ENCODE data around the gene UBE2E3. TPM values are rescaled to one million over a fixed set of nuclear protein-coding genes. Genes with fewer than 3 reads are reported as not detected.
"Not testable (repeated sequence)": the region's sequence is repeated elsewhere in the genome, so short reads cannot be mapped to it uniquely, and the experiment has no call there.

Gene UBE2E3
- total and polyA plus RNA-seq, 4 experiments from 2014 or later, result 25.0 to 55.0 (median 36.1) TPM

- Mint-ChIP-seq H3K27me3 (no peaks in the 10 kb centered on the region), H3K4me3 (no peak overlapping the region), H3K36me3 (no peaks in the 10 kb centered on the region), H3K4me1 (peaks cover 1 to 16% (median 13%) of the 10 kb centered on the region in 4 donors), H3K27ac (no peak overlapping the region), H3K9me3 (peaks cover 0 to 12% (median 1%) of the 10 kb centered on the region in 8 donors)
- Histone ChIP-seq H3K4me3 (ENCODE audit: low read length in 2 of 2) (no peak overlapping the region), H3K36me3 (ENCODE audit: insufficient read depth, low read length) (no peaks in the 10 kb centered on the region), H3K27me3 (ENCODE audit: insufficient read depth, low read length) (no peaks in the 10 kb centered on the region), H3K4me1 (ENCODE audit: insufficient read depth, low read length) (no peaks in the 10 kb centered on the region), H3K27ac (ENCODE audit: low read depth, low read length) (no peak overlapping the region), H3K9me3 (ENCODE audit: control insufficient read depth in 1 of 2, low read length in 2 of 2) (no peaks in the 10 kb centered on the region)
- intact Hi-C loops (cut with micrococcal nuclease), result no loop called here
- ChIA-PET POLR2A (ENCODE audit: partially characterized antibody) (no interaction called here), CTCF (ENCODE audit: partially characterized antibody) (no interaction called here)
- DNase-seq, result no peak
Observed at GRCh38 chr2:181025004-181025403, 44.6 kb downstream of the UBE2E3 start.

DNA sequence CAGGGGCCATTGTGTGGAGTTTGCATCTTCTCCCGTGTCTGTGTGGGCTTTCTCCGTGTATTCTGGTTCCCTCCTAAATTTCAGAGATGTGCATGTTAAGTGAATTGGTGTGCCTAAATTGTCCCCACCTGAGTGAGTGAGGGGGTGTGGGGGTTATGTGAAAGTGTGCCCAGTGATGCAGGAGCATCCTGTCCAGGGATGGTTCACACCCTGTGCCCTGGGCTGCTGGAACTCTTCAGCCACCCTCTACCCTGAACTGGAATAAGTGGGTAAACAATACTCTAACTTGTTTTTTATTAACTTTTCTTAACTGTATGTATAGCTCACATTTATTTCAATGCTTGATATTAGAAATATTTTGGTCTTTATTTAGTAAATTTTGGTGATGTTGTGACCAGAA is 56.0 kb downstream of the UBE2E3 start:
- Mint-ChIP-seq H3K27me3 (no peaks in the 10 kb centered on the region), H3K27ac (no peak overlapping the region), H3K4me1 (peaks cover 8 to 16% (median 13%) of the 10 kb centered on the region in 4 donors), H3K9me3 (no peaks in the 10 kb centered on the region), H3K4me3 (no peak overlapping the region), H3K36me3 (peaks cover 0 to 4% of the 10 kb centered on the region in 2 donors)
- POLR2A ChIA-PET (ENCODE audit: partially characterized antibody), result no interaction called here
- H3K27ac ChIP-seq (ENCODE audit: low read depth, low read length), result no peak overlapping the region
- H3K9me3 ChIP-seq (ENCODE audit: control insufficient read depth in 1 of 2, low read length in 2 of 2), result no peaks in the 10 kb centered on the region
- H3K4me3 ChIP-seq (ENCODE audit: low read length in 2 of 2), result no peak overlapping the region
- no peak for DNase-seq
- no peaks in the 10 kb centered on the region for H3K27me3 ChIP-seq (ENCODE audit: insufficient read depth, low read length)
- intact Hi-C loops (cut with micrococcal nuclease), result no loop called here
- no peaks in the 10 kb centered on the region for H3K4me1 ChIP-seq (ENCODE audit: insufficient read depth, low read length)
- H3K36me3 ChIP-seq (ENCODE audit: insufficient read depth, low read length), result no peaks in the 10 kb centered on the region
- CTCF ChIA-PET (ENCODE audit: partially characterized antibody), result no interaction called here

- DNase-seq, result no peak
- intact Hi-C loops (cut with micrococcal nuclease), result no loop called here
- ChIA-PET CTCF (ENCODE audit: partially characterized antibody) (interaction anchor here (1.0 to 1.2 kb wide), 2 partner anchors 21 to 57 kb away, joined by 3 to 4 read pairs; no protein-coding TSS in a partner anchor), POLR2A (ENCODE audit: partially characterized antibody) (no interaction called here)
- no peaks in the 10 kb centered on the region for H3K36me3 ChIP-seq (ENCODE audit: insufficient read depth, low read length)
- H3K27me3 ChIP-seq (ENCODE audit: insufficient read depth, low read length), result no peaks in the 10 kb centered on the region
- Mint-ChIP-seq H3K27ac (no peak overlapping the region), H3K9me3 (no peaks in the 10 kb centered on the region), H3K4me1 (peaks cover 7 to 16% (median 13%) of the 10 kb centered on the region in 4 donors), H3K27me3 (no peaks in the 10 kb centered on the region), H3K36me3 (peaks cover 0 to 4% of the 10 kb centered on the region in 2 donors), H3K4me3 (no peak overlapping the region)
- H3K27ac ChIP-seq (ENCODE audit: low read depth, low read length), result no peak overlapping the region
- H3K4me3 ChIP-seq (ENCODE audit: low read length in 2 of 2), result no peak overlapping the region
- H3K9me3 ChIP-seq (ENCODE audit: control insufficient read depth in 1 of 2, low read length in 2 of 2), result no peaks in the 10 kb centered on the region
- no peaks in the 10 kb centered on the region for H3K4me1 ChIP-seq (ENCODE audit: insufficient read depth, low read length)
Observed at GRCh38 chr2:181036848-181037603, 56.6 kb downstream of the UBE2E3 start.

DNA sequence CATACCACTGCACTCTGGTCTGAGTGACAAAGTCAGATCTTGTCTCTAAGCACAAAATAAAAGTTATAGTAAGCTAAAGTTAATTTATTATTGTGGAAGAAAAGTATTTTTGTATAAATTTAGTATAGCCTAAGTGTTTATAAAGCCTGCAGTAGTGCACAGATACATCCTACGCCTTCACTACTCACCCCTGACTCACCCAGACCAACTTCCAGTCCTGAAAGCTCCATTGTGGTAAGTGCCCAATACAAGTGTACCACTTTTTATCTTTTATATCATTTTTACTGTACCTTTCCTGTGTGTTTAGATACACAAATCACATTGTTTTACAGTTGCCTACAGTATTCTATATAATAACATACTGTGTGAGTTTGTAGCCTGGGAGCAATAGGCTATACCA is 57.5 kb downstream of the UBE2E3 start:
- Histone ChIP-seq H3K27ac (ENCODE audit: low read depth, low read length) (no peak overlapping the region), H3K36me3 (ENCODE audit: insufficient read depth, low read length) (no peaks in the 10 kb centered on the region), H3K4me1 (ENCODE audit: insufficient read depth, low read length) (no peaks in the 10 kb centered on the region), H3K9me3 (ENCODE audit: control insufficient read depth in 1 of 2, low read length in 2 of 2) (no peaks in the 10 kb centered on the region), H3K4me3 (ENCODE audit: low read length in 2 of 2) (no peak overlapping the region), H3K27me3 (ENCODE audit: insufficient read depth, low read length) (no peaks in the 10 kb centered on the region)
- Mint-ChIP-seq H3K4me3 (no peak overlapping the region), H3K9me3 (no peaks in the 10 kb centered on the region), H3K27me3 (no peaks in the 10 kb centered on the region), H3K27ac (no peak overlapping the region), H3K36me3 (no peaks in the 10 kb centered on the region), H3K4me1 (peaks cover 7 to 14% (median 12%) of the 10 kb centered on the region in 4 donors)
- DNase-seq, result no peak
- POLR2A ChIA-PET (ENCODE audit: partially characterized antibody), result no interaction called here
- CTCF ChIA-PET (ENCODE audit: partially characterized antibody), result interaction anchor here (1.0 to 1.2 kb wide), 2 partner anchors 21 to 58 kb away, joined by 3 to 4 read pairs; no protein-coding TSS in a partner anchor
- intact Hi-C loops (cut with micrococcal nuclease), result no loop called here

DNA sequence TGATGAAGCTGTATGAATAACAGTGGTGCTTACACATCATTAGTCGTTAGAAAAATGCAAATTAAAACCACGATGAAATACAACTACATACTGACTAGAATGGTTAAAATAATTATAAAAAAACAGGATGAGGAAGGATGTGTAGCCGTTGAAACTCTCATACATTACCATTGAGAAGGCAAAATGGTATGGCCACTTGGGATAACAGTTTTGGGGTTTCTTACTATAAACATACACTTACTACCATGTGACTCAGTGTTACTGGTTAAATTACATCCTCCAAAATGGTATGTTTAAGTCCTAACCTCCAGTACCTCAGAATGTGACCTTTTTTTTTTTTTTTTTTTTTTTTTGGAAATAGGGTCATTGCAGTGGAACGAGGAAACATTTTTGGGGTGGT is 58.4 kb downstream of the UBE2E3 start:
- POLR2A ChIA-PET (ENCODE audit: partially characterized antibody), result no interaction called here
- Mint-ChIP-seq H3K27ac (no peak overlapping the region), H3K4me3 (no peak overlapping the region), H3K9me3 (no peaks in the 10 kb centered on the region), H3K4me1 (peaks cover 7 to 15% (median 14%) of the 10 kb centered on the region in 4 donors), H3K27me3 (no peaks in the 10 kb centered on the region), H3K36me3 (no peaks in the 10 kb centered on the region)
- no peak for DNase-seq
- no peaks in the 10 kb centered on the region for H3K9me3 ChIP-seq (ENCODE audit: control insufficient read depth in 1 of 2, low read length in 2 of 2)
- CTCF ChIA-PET (ENCODE audit: partially characterized antibody), result no interaction called here
- no peaks in the 10 kb centered on the region for H3K36me3 ChIP-seq (ENCODE audit: insufficient read depth, low read length)
- no peak overlapping the region for H3K27ac ChIP-seq (ENCODE audit: low read depth, low read length)
- no peaks in the 10 kb centered on the region for H3K4me1 ChIP-seq (ENCODE audit: insufficient read depth, low read length)
- no peaks in the 10 kb centered on the region for H3K27me3 ChIP-seq (ENCODE audit: insufficient read depth, low read length)
- intact Hi-C loops (cut with micrococcal nuclease), result no loop called here
- H3K4me3 ChIP-seq (ENCODE audit: low read length in 2 of 2), result no peak overlapping the region

GRCh38 chr2:181040839-181041238 is 60.4 kb downstream of the UBE2E3 start:
- DNase-seq; H3K9me3 Mint-ChIP-seq; H3K27me3 Mint-ChIP-seq; H3K4me3 ChIP-seq (ENCODE audit: low read length in 2 of 2); intact Hi-C loops (cut with micrococcal nuclease); POLR2A ChIA-PET (ENCODE audit: partially characterized antibody); H3K36me3 Mint-ChIP-seq; H3K36me3 ChIP-seq (ENCODE audit: insufficient read depth, low read length); H3K4me3 Mint-ChIP-seq; H3K9me3 ChIP-seq (ENCODE audit: control insufficient read depth in 1 of 2, low read length in 2 of 2); H3K27me3 ChIP-seq (ENCODE audit: insufficient read depth, low read length); H3K27ac Mint-ChIP-seq; H3K27ac ChIP-seq (ENCODE audit: low read depth, low read length); H3K4me1 ChIP-seq (ENCODE audit: insufficient read depth, low read length): not testable (repeated sequence)
- peaks cover 10 to 24% (median 18%) of the 10 kb centered on the region in 4 donors for H3K4me1 Mint-ChIP-seq
- CTCF ChIA-PET (ENCODE audit: partially characterized antibody), result interaction anchor here (3.1 kb wide), 1 partner anchor 18 kb away, joined by 9 read pairs; no protein-coding TSS in a partner anchor

DNA sequence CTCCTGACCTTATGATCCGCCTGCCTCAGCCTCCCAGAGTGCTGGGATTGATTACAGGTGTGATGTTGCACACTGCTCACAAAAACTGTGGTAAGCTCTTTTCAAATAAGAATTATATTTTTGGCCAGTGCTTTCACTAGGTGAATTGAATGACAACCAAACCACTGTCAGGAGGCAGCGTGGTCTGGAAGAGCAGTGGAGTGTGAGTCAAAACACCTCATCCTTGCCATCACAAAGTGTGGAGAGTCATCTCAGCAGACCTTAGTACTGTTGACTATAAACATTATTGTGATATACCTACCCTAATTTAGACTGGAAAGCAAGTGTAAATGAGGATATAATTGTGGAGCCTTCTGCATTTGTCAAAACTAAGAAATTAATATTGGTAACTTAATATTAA is 61.3 kb downstream of the UBE2E3 start:
- Mint-ChIP-seq H3K9me3 (no peaks in the 10 kb centered on the region), H3K36me3 (no peaks in the 10 kb centered on the region), H3K4me1 (peaks cover 6 to 18% (median 12%) of the 10 kb centered on the region in 4 donors), H3K4me3 (no peak overlapping the region), H3K27ac (no peak overlapping the region), H3K27me3 (no peaks in the 10 kb centered on the region)
- Histone ChIP-seq H3K27ac (ENCODE audit: low read depth, low read length) (no peak overlapping the region), H3K9me3 (ENCODE audit: control insufficient read depth in 1 of 2, low read length in 2 of 2) (no peaks in the 10 kb centered on the region), H3K27me3 (ENCODE audit: insufficient read depth, low read length) (no peaks in the 10 kb centered on the region), H3K4me1 (ENCODE audit: insufficient read depth, low read length) (no peaks in the 10 kb centered on the region), H3K4me3 (ENCODE audit: low read length in 2 of 2) (no peak overlapping the region), H3K36me3 (ENCODE audit: insufficient read depth, low read length) (no peaks in the 10 kb centered on the region)
- POLR2A ChIA-PET (ENCODE audit: partially characterized antibody), result no interaction called here
- CTCF ChIA-PET (ENCODE audit: partially characterized antibody), result interaction anchor here (3.1 kb wide), 1 partner anchor 17 kb away, joined by 9 read pairs; no protein-coding TSS in a partner anchor
- no peak for DNase-seq
- intact Hi-C loops (cut with micrococcal nuclease), result no loop called here
